SK-N-SH (cell line): ENCODE measurements around the gene CCDC187. TPM values are rescaled to one million over a fixed set of nuclear protein-coding genes. Genes with fewer than 3 reads are reported as not detected.

ENCODE experiments used
- CTCF ChIA-PET: fragments of 300-600, 350-600 bp; formaldehyde crosslinking; extraction: SDS; loops from one replicate; lab custom pipeline; 2021; lab: Yijun Ruan, JAX
- POLR2A ChIA-PET: fragments of 350-600 bp; sonication (Branson Sonifier 250); formaldehyde crosslinking; extraction: SDS; loops from one replicate; lab custom pipeline; 2020; ENCODE audit warnings: antibody characterized with exemption, inconsistent platforms; lab: Yijun Ruan, JAX
- DNase-seq: peaks from one replicate; pipeline ENCODE4 v3.0.0; 2012
- H2AFZ ChIP-seq: fragments of 200-600 bp; sonication (generic); 2 replicates; pipeline ENCODE4 v1.8.1; 2016; ENCODE audit warnings: antibody characterized with exemption, mild to moderate bottlenecking, low read depth
- H3F3A ChIP-seq: fragments of 200-600 bp; sonication (generic); replicated peaks from 2 replicates; pipeline ENCODE3; 2016; ENCODE audit warnings: antibody characterized with exemption, mild to moderate bottlenecking; ENCODE audit not compliant: insufficient read depth
- H3K27ac ChIP-seq, 2 experiments: fragments of 200-500 bp in 1 of 2; fragments of 200-600 bp in 1 of 2; sonication (Bioruptor generic) in 1 of 2; sonication (generic), shearing (Covaris generic) in 1 of 2; 2 replicates each; pipeline versions ENCODE4 v1.5.1 to v1.6.1; 2014 to 2016; ENCODE audit warnings: low read depth in 2 of 2, inconsistent platforms in 1 of 2, low read length in 1 of 2, mild to moderate bottlenecking in 1 of 2, mixed read lengths in 1 of 2
- H3K27me3 ChIP-seq: fragments of 200-600 bp; sonication (generic), shearing (Covaris generic); 2 replicates; pipeline ENCODE4 v1.6.1; 2016; ENCODE audit warnings: mixed run types; ENCODE audit not compliant: insufficient read depth
- H3K36me3 ChIP-seq, 2 experiments: fragments of 200-500 bp in 1 of 2; fragments of 200-600 bp in 1 of 2; sonication (Bioruptor generic) in 1 of 2; sonication (generic) in 1 of 2; replicated peaks in 1 of 2; 2 replicates each; pipeline versions ENCODE3 to v1.5.1; 2014 to 2016; ENCODE audit warnings: low read length in 1 of 2, mild to moderate bottlenecking in 1 of 2; ENCODE audit not compliant: insufficient read depth in 2 of 2, control insufficient read depth in 1 of 2
- H3K4me1 ChIP-seq, 2 experiments: fragments of 200-500 bp in 1 of 2; fragments of 200-600 bp in 1 of 2; sonication (Bioruptor generic) in 1 of 2; sonication (generic), shearing (Covaris generic) in 1 of 2; 2 replicates each; pipeline versions ENCODE4 v1.5.1 to v1.6.1; 2014 to 2016; ENCODE audit warnings: low read depth in 1 of 2, low read length in 1 of 2, mixed run types in 1 of 2; ENCODE audit not compliant: insufficient read depth in 2 of 2, control insufficient read depth in 1 of 2
- H3K4me2 ChIP-seq: fragments of 200-600 bp; sonication (generic), shearing (Covaris generic); 2 replicates; pipeline ENCODE4 v1.6.1; 2017; ENCODE audit warnings: mixed run types
- H3K4me3 ChIP-seq, 2 experiments: fragments of 200-500 bp in 1 of 2; fragments of 200-600 bp in 1 of 2; sonication (Bioruptor generic) in 1 of 2; sonication (generic), shearing (Covaris generic) in 1 of 2; 2 replicates each; pipeline versions ENCODE4 v1.5.1 to v1.8.1; 2014 to 2016; ENCODE audit warnings: low read depth in 2 of 2, inconsistent platforms in 1 of 2, low read length in 1 of 2, mild to moderate bottlenecking in 1 of 2, mixed read lengths in 1 of 2, moderate library complexity in 1 of 2
- H3K79me2 ChIP-seq: fragments of 200-600 bp; sonication (generic); 2 replicates; pipeline ENCODE4 v1.8.1; 2017; ENCODE audit warnings: mild to moderate bottlenecking; ENCODE audit not compliant: insufficient read depth
- H3K9ac ChIP-seq: fragments of 200-600 bp; sonication (generic); 2 replicates; pipeline ENCODE4 v1.6.1; 2017; ENCODE audit warnings: mixed run types
- H3K9me2 ChIP-seq: fragments of 200-600 bp; sonication (generic); 2 replicates; pipeline ENCODE4 v1.6.1; 2017; ENCODE audit warnings: mixed run types
- H3K9me3 ChIP-seq: fragments of 200-600 bp; sonication (generic); 2 replicates; pipeline ENCODE4 v1.6.1; 2017; ENCODE audit warnings: mixed run types, mild to moderate bottlenecking, moderate library complexity
- H4K20me1 ChIP-seq: fragments of 200-600 bp; sonication (generic); 2 replicates; pipeline ENCODE4 v1.6.1; 2017; ENCODE audit warnings: mild to moderate bottlenecking, mixed run types; ENCODE audit not compliant: insufficient read depth
- ELF1 ChIP-seq: IDR thresholded peaks from 2 replicates; pipeline ENCODE4 v1.4.0; 2012
- FOSL2 ChIP-seq: IDR thresholded peaks from 2 replicates; pipeline ENCODE4 v1.4.0; 2012; ENCODE audit warnings: low read depth, mild to moderate bottlenecking, moderate library complexity, borderline replicate concordance
- FOXJ3 ChIP-seq: sonication (generic); formaldehyde crosslinking; IDR thresholded peaks from 2 replicates; pipeline ENCODE4 v1.5.1; 2020; ENCODE audit warnings: mild to moderate bottlenecking, missing genetic modification reagents
- GABPA ChIP-seq: IDR thresholded peaks from 2 replicates; pipeline ENCODE4 v1.4.0; 2012; ENCODE audit warnings: low read depth, mild to moderate bottlenecking
- IRF3 ChIP-seq: fragments of 150-350 bp; IDR thresholded peaks from 2 replicates; pipeline ENCODE4 v1.6.1; 2016; ENCODE audit warnings: mild to moderate bottlenecking, low read depth, low read length
- MXI1 ChIP-seq: IDR thresholded peaks from 2 replicates; pipeline ENCODE4 v1.6.1; 2012; ENCODE audit warnings: mild to moderate bottlenecking, low read depth, low read length, improper control_type of control experiment
- NFIC ChIP-seq: IDR thresholded peaks from 2 replicates; pipeline ENCODE4 v1.4.0; 2012; ENCODE audit warnings: borderline replicate concordance
- NRF1 ChIP-seq: IDR thresholded peaks from 2 replicates; pipeline ENCODE4 v1.6.1; 2012; ENCODE audit warnings: low read depth, mild to moderate bottlenecking, low read length
- POLR2AphosphoS5 ChIP-seq: IDR thresholded peaks from 2 replicates; pipeline ENCODE4 v1.6.1; 2012; ENCODE audit warnings: low read depth, low read length
- RCOR1 ChIP-seq: fragments of 150-350 bp; IDR thresholded peaks from 2 replicates; pipeline ENCODE4 v1.6.1; 2017; ENCODE audit warnings: antibody characterized with exemption, low read length
- REST ChIP-seq: IDR thresholded peaks from 2 replicates; pipeline ENCODE4 v1.6.1; 2012; ENCODE audit warnings: mild to moderate bottlenecking, low read depth, low read length, moderate library complexity
- RFX5 ChIP-seq: IDR thresholded peaks from 2 replicates; pipeline ENCODE4 v1.6.1; 2012; ENCODE audit warnings: mild to moderate bottlenecking, improper control_type of control experiment, low read length
- TCF12 ChIP-seq: IDR thresholded peaks from 2 replicates; pipeline ENCODE4 v1.4.0; 2012
- USF2 ChIP-seq: fragments of 150-350 bp; IDR thresholded peaks from 2 replicates; pipeline ENCODE4 v1.6.1; 2017; ENCODE audit warnings: antibody characterized with exemption, low read length, low read depth, borderline replicate concordance
- WGBS: methylation state at CpG from one replicate; pipeline ENCODE4 v1.1.6; 2017; ENCODE audit warnings: low lambda C conversion rate; 5-methylcytosine and 5-hydroxymethylcytosine counted together
- polyA plus RNA-seq, 3 experiments: library from polyadenylated mRNA; depleted of rRNA; stranded (reverse); fragments of >200 nt; gene quantifications; 2 replicates each; pipeline ENCODE4 v1.2.3, GENCODE V29; 2012

Gene CCDC187
- polyA plus RNA-seq, 1 of the 3 experiments (the other 2 are of a cell fraction) = not detected

GRCh38 chr9:136286359-136286986 lies 17.4 kb downstream of the CCDC187 start:
- TF ChIP-seq RCOR1 (no peak), TCF12 (no peak)
- TF ChIP-seq, all 33 proteins: peak for 0
- WGBS = 65% methylated on average over 9 of the region's 30 CpGs
- no peak overlapping the region for H3K4me3 ChIP-seq
- no peak overlapping the region for H3K4me2 ChIP-seq
- no peaks in the 10 kb centered on the region for H3K36me3 ChIP-seq
- no peak for DNase-seq
- H3K9ac ChIP-seq = no peak overlapping the region
- peaks cover 42% of the 10 kb centered on the region for H3K27me3 ChIP-seq
- H3K9me2 ChIP-seq = no peaks in the 10 kb centered on the region
- no peak overlapping the region for H3K27ac ChIP-seq
- no peaks in the 10 kb centered on the region for H4K20me1 ChIP-seq
- H3K79me2 ChIP-seq = no peaks in the 10 kb centered on the region
- POLR2A ChIA-PET = no interaction called here
- CTCF ChIA-PET = interaction anchor here (0.6 to 2.8 kb wide), 8 partner anchors 10 to 197 kb away, joined by 3 to 11 read pairs (median 4); partner anchors contain the start of gene SEC16A
- peaks cover 0 to 19% of the 10 kb centered on the region in 2 experiments; a peak in 2 of 4 replicates for H3K4me1 ChIP-seq
- H2AFZ ChIP-seq = no peak overlapping the region
- H3K9me3 ChIP-seq = no peaks in the 10 kb centered on the region
- no peaks in the 10 kb centered on the region for H3F3A ChIP-seq

- H3K4me3 ChIP-seq = no peak overlapping the region
- H3K79me2 ChIP-seq = no peaks in the 10 kb centered on the region
- H3K4me2 ChIP-seq = no peak overlapping the region
- H3K27me3 ChIP-seq = peaks cover 42% of the 10 kb centered on the region
- no peaks in the 10 kb centered on the region for H3K36me3 ChIP-seq
- H3F3A ChIP-seq = no peaks in the 10 kb centered on the region
- no peak overlapping the region for H3K27ac ChIP-seq
- no peak for DNase-seq
- H3K9ac ChIP-seq = no peak overlapping the region
- TF ChIP-seq USF2 = no peak
- TF ChIP-seq IRF3 = no peak
- TF ChIP-seq POLR2AphosphoS5 = no peak
- no peak for TF ChIP-seq REST
- TF ChIP-seq RFX5 = no peak
- no peak for TF ChIP-seq NRF1
- no peak for TF ChIP-seq MXI1
- TF ChIP-seq FOXJ3 (CRISPR knock-in tag) = no peak
- no peak for TF ChIP-seq GABPA
- no peak for TF ChIP-seq NFIC
- TF ChIP-seq ELF1 = no peak
- no peak for TF ChIP-seq FOSL2
- peaks cover 0 to 19% of the 10 kb centered on the region in 2 experiments; a peak in 2 of 4 replicates for H3K4me1 ChIP-seq
- POLR2A ChIA-PET = no interaction called here
- no peaks in the 10 kb centered on the region for H3K9me3 ChIP-seq
- CTCF ChIA-PET = interaction anchor here (0.7 to 4.4 kb wide), 9 partner anchors 9 to 153 kb away, joined by 3 to 51 read pairs (median 8); no protein-coding TSS in a partner anchor
- no peaks in the 10 kb centered on the region for H3K9me2 ChIP-seq
- H2AFZ ChIP-seq = no peak overlapping the region
- no peaks in the 10 kb centered on the region for H4K20me1 ChIP-seq
- 49% methylated on average over 19 of the region's 28 CpGs for WGBS
Measured at GRCh38 chr9:136285501-136286358, 18.2 kb downstream of the CCDC187 start.
